ENCODE data around the gene VPS41. TPM values are rescaled to one million over a fixed set of nuclear protein-coding genes. Genes with fewer than 3 reads are reported as not detected.

Gene VPS41
- total and polyA plus RNA-seq, 11 donors, result 6.0 to 55.8 (median 42.8) TPM

GRCh38 chr7:38775506-38776175 lies 133.3 kb downstream of the VPS41 start:
- ATAC-seq (no peak), DNase-seq (no peak)
- TF ChIP-seq, protein P1, sequence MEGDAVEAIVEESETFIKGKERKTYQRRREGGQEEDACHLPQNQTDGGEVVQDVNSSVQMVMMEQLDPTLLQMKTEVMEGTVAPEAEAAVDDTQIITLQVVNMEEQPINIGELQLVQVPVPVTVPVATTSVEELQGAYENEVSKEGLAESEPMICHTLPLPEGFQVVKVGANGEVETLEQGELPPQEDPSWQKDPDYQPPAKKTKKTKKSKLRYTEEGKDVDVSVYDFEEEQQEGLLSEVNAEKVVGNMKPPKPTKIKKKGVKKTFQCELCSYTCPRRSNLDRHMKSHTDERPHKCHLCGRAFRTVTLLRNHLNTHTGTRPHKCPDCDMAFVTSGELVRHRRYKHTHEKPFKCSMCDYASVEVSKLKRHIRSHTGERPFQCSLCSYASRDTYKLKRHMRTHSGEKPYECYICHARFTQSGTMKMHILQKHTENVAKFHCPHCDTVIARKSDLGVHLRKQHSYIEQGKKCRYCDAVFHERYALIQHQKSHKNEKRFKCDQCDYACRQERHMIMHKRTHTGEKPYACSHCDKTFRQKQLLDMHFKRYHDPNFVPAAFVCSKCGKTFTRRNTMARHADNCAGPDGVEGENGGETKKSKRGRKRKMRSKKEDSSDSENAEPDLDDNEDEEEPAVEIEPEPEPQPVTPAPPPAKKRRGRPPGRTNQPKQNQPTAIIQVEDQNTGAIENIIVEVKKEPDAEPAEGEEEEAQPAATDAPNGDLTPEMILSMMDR (IDR thresholded peaks at IDR 0.05), result no peak
- TF ChIP-seq POLR2A (IDR thresholded peaks at IDR 0.05), result no peak
- no peaks in the 10 kb centered on the region for H3K4me1 ChIP-seq
- peaks cover 0 to 61% (median 40%) of the 10 kb centered on the region in 9 donors for H3K36me3 ChIP-seq
- no peak overlapping the region for H3K27ac ChIP-seq
- H3K9me3 ChIP-seq, result no peaks in the 10 kb centered on the region
- no peaks in the 10 kb centered on the region for H3K27me3 ChIP-seq
- no peak overlapping the region for H3K4me3 ChIP-seq
- intact Hi-C loops (cut with DNase I), result no loop called here
- 70 to 93% (median 78%) methylated on average over 3 of the region's 3 CpGs for WGBS, 4 donors

DNA sequence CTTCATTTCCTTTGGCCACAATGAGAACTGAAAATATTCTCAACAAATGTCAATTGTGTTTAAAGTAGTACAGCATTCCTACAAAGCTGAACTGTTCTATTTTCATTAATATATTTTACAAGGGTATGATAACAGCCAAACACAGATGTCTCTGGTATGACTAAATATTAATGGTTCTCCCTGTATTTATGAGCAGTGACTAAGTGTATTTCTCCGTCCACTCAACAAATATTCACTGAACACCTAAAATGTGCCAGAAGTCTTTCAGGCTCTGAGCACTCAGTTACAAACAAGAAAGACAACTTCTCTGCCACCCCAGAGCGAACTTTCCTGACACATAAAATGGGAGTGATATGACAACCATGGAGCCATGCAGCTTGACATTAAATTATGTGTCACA lies 135.6 kb downstream of the VPS41 start:
- Histone ChIP-seq H3K27me3 (no peaks in the 10 kb centered on the region), H3K9me3 (no peaks in the 10 kb centered on the region), H3K4me1 (no peaks in the 10 kb centered on the region), H3K27ac (no peak overlapping the region), H3K4me3 (no peak overlapping the region), H3K36me3 (peaks cover 0 to 82% (median 58%) of the 10 kb centered on the region in 9 donors)
- intact Hi-C loops (cut with DNase I), result no loop called here
- no peak for DNase-seq
- TF ChIP-seq, protein P1 (IDR thresholded peaks at IDR 0.05), result no peak
- no peak for TF ChIP-seq POLR2A (IDR thresholded peaks at IDR 0.05)
- no peak for ATAC-seq
- WGBS, 4 donors, result 49 to 50% (median 50%) methylated on average over 2 of the region's 2 CpGs

GRCh38 chr7:38760226-38760625 lies 148.8 kb downstream of the VPS41 start:
- Histone ChIP-seq H3K4me3 (no peak overlapping the region), H3K27me3 (no peaks in the 10 kb centered on the region), H3K4me1 (peaks cover 0 to 3% (median 0%) of the 10 kb centered on the region in 12 donors), H3K27ac (no peak overlapping the region), H3K36me3 (peaks cover 0 to 71% (median 40%) of the 10 kb centered on the region in 9 donors), H3K9me3 (no peaks in the 10 kb centered on the region)
- WGBS, 4 donors, result 89 to 95% (median 91%) methylated on average over 2 of the region's 2 CpGs
- DNase-seq (no peak), ATAC-seq (no peak)
- TF ChIP-seq, protein P1 (IDR thresholded peaks at IDR 0.05), result no peak
- no peak for TF ChIP-seq POLR2A (IDR thresholded peaks at IDR 0.05)
- intact Hi-C loops (cut with DNase I), result no loop called here

GRCh38 chr7:38759028-38759427 lies 150.0 kb downstream of the VPS41 start:
- H3K4me1 ChIP-seq, result peaks cover 0 to 3% (median 0%) of the 10 kb centered on the region in 12 donors
- no peak for ATAC-seq
- TF ChIP-seq, protein P1 (IDR thresholded peaks at IDR 0.05), result no peak
- TF ChIP-seq POLR2A (IDR thresholded peaks at IDR 0.05), result no peak
- WGBS, 4 donors, result 90 to 96% (median 95%) methylated on average over 2 of the region's 2 CpGs
- no peak overlapping the region for H3K4me3 ChIP-seq
- peaks cover 0 to 71% (median 46%) of the 10 kb centered on the region in 9 donors for H3K36me3 ChIP-seq
- no peak overlapping the region for H3K27ac ChIP-seq
- DNase-seq, result no peak
- intact Hi-C loops (cut with DNase I), result loop anchor here in 1 of 10 donors (10.0 kb wide), 1 partner anchor 304 kb away; no protein-coding TSS in a partner anchor
- H3K9me3 ChIP-seq, result no peaks in the 10 kb centered on the region
- no peaks in the 10 kb centered on the region for H3K27me3 ChIP-seq
